HepG2 (cell line): Measurements from ENCODE around the gene H2AZ1. TPM values are rescaled to one million over a fixed set of nuclear protein-coding genes. Genes with fewer than 3 reads are reported as not detected.

Experiments
- ATAC-seq: fragments of 200-7000 bp; cut with Tn5 transposase; 3 replicates; pipeline ENCODE4 v1.9.1; 2020; ENCODE audit warnings: mild to moderate bottlenecking, moderate library complexity
- BruUV-seq: library from RNA; stranded (reverse); fragments of 400-500 nt; replicated peaks from 2 replicates; lab custom pipeline; 2021; lab: Mats Ljungman, UMichigan
- CTCF ChIA-PET: fragments of 300-600 bp; formaldehyde crosslinking; extraction: SDS; loops from one replicate; lab custom pipeline; 2021; ENCODE audit warnings: low total read pairs, inconsistent platforms, low intra/inter-chr PET ratio; lab: Yijun Ruan, JAX
- POLR2A ChIA-PET: fragments of 350-600 bp; sonication (Branson Sonifier 250); formaldehyde crosslinking; loops from one replicate; lab custom pipeline; 2020; ENCODE audit warnings: antibody characterized with exemption, inconsistent platforms; lab: Yijun Ruan, JAX
- DNase-seq: peaks from one replicate; pipeline ENCODE4 v3.0.0-alpha.2; 2015; ENCODE audit warnings: low spot score
- FAIRE-seq: peaks from 3 replicates; lab custom pipeline; 2011; peaks lifted over from hg19 to GRCh38; lab: Jason Lieb, UNC
- H2AFZ ChIP-seq: one replicate; pipeline ENCODE4 v1.6.1; 2011; ENCODE audit warnings: low read length, inconsistent platforms
- H3K27ac ChIP-seq: fragments of 300-600 bp; 3 replicates; pipeline ENCODE4 v1.8.0; 2011; ENCODE audit warnings: mixed run types, mild to moderate bottlenecking, mixed read lengths, low read length, inconsistent platforms; ENCODE audit not compliant: insufficient read depth; ENCODE audit errors: extremely low read length
- H3K27me3 ChIP-seq, 2 experiments: fragments of 200-600 bp in 1 of 2; 2 replicates in 1 of 2; 3 replicates in 1 of 2; pipeline versions ENCODE4 v1.6.0 to v1.8.0; 2011; ENCODE audit warnings: low read length in 2 of 2, mild to moderate bottlenecking in 2 of 2, moderate library complexity in 2 of 2, inconsistent platforms in 1 of 2; ENCODE audit not compliant: insufficient read depth in 2 of 2, control insufficient read depth in 1 of 2
- H3K36me3 ChIP-seq, 2 experiments: fragments of 200-600 bp in 1 of 2; replicated peaks in 1 of 2; 2 replicates in 1 of 2; 3 replicates in 1 of 2; pipeline versions ENCODE4 v1.5.1 to v1.8.0; 2011; ENCODE audit warnings: low read length in 2 of 2, inconsistent platforms in 1 of 2; ENCODE audit not compliant: insufficient read depth in 2 of 2, control insufficient read depth in 1 of 2
- H3K4me1 ChIP-seq: 2 replicates; pipeline ENCODE4 v1.5.1; 2012; ENCODE audit warnings: low read length, inconsistent platforms; ENCODE audit not compliant: insufficient read depth
- H3K4me2 ChIP-seq: 2 replicates; pipeline ENCODE4 v1.6.0; 2011; ENCODE audit warnings: low read depth, low read length, inconsistent platforms
- H3K4me3 ChIP-seq, 3 experiments: fragments of 200-600 bp in 1 of 3; sonication (generic), shearing (Covaris generic) in 1 of 3; replicated peaks in 1 of 3; 2 replicates each; pipeline ENCODE4 v1.5.1; 2011 to 2016; ENCODE audit warnings: low read length in 3 of 3, inconsistent platforms in 2 of 3, low read depth in 2 of 3, mild to moderate bottlenecking in 2 of 3, control low read depth in 1 of 3, mixed read lengths in 1 of 3; ENCODE audit not compliant: insufficient read depth in 1 of 3
- H3K79me2 ChIP-seq: one replicate; pipeline ENCODE4 v1.6.1; 2011; ENCODE audit warnings: low read length, inconsistent platforms; ENCODE audit not compliant: insufficient read depth
- H3K9ac ChIP-seq: 2 replicates; pipeline ENCODE4 v1.6.0; 2011; ENCODE audit warnings: mild to moderate bottlenecking, low read depth, low read length, inconsistent platforms; ENCODE audit not compliant: insufficient read depth
- H3K9me3 ChIP-seq: 2 replicates; pipeline ENCODE4 v1.5.1; 2012; ENCODE audit warnings: mild to moderate bottlenecking, low read length
- H4K20me1 ChIP-seq: 2 replicates; pipeline ENCODE4 v1.6.0; 2011; ENCODE audit warnings: inconsistent platforms, mild to moderate bottlenecking, low read length, moderate library complexity; ENCODE audit not compliant: insufficient read depth
- AGO1 ChIP-seq: fragments of 200-400 bp; formaldehyde crosslinking; IDR thresholded peaks from 2 replicates; pipeline ENCODE4 v1.6.1; 2017; ENCODE audit warnings: mild to moderate bottlenecking, low read depth, low read length, moderate library complexity; ENCODE audit not compliant: poor library complexity, severe bottlenecking
- ATM ChIP-seq: fragments of 450-650 bp; IDR thresholded peaks from 2 replicates; pipeline ENCODE4 v1.7.1; 2017; ENCODE audit warnings: mild to moderate bottlenecking, borderline replicate concordance
- BORCS8-MEF2B ChIP-seq: sonication (generic); formaldehyde crosslinking; IDR thresholded peaks from 2 replicates; pipeline ENCODE4 v1.8.0; 2022; ENCODE audit warnings: mild to moderate bottlenecking, missing genetic modification reagents
- CC2D1A ChIP-seq: sonication (generic); formaldehyde crosslinking; IDR thresholded peaks from 2 replicates; pipeline ENCODE4 v1.8.1; 2023; ENCODE audit warnings: mild to moderate bottlenecking, missing genetic modification reagents
- ELF1 ChIP-seq: sonication (generic); formaldehyde crosslinking; IDR thresholded peaks from 2 replicates; pipeline ENCODE4 v1.4.0; 2020; ENCODE audit warnings: missing genetic modification reagents
- EP300 ChIP-seq, 3 experiments: sonication (generic) in 1 of 3; formaldehyde crosslinking in 1 of 3; IDR thresholded peaks; 2 replicates each; pipeline versions ENCODE4 v1.5.1 to v1.6.1; 2011 to 2020; ENCODE audit warnings: low read depth in 2 of 3, low read length in 2 of 3, borderline replicate concordance in 1 of 3, improper control_type of control experiment in 1 of 3, mild to moderate bottlenecking in 1 of 3, missing genetic modification reagents in 1 of 3, moderate library complexity in 1 of 3
- GATAD2A ChIP-seq: IDR thresholded peaks from 2 replicates; pipeline ENCODE4 v1.6.1; 2016
- MEF2D ChIP-seq: sonication (generic); formaldehyde crosslinking; IDR thresholded peaks from 2 replicates; pipeline ENCODE4 v1.5.1; 2020; ENCODE audit warnings: mild to moderate bottlenecking, missing genetic modification reagents
- MYNN ChIP-seq: sonication (generic); formaldehyde crosslinking; IDR thresholded peaks from 2 replicates; pipeline ENCODE4 v1.4.0; 2020; ENCODE audit warnings: mild to moderate bottlenecking, low read depth, missing genetic modification reagents
- SALL2 ChIP-seq: sonication (generic); formaldehyde crosslinking; IDR thresholded peaks from 2 replicates; pipeline ENCODE4 v1.8.1; 2023; ENCODE audit warnings: mild to moderate bottlenecking, missing genetic modification reagents, inconsistent platforms
- ZC3H13 ChIP-seq: sonication (generic); formaldehyde crosslinking; IDR thresholded peaks from 2 replicates; pipeline ENCODE4 v1.8.1; 2023; ENCODE audit warnings: mild to moderate bottlenecking, missing genetic modification reagents, moderate library complexity
- ZFP41 ChIP-seq: sonication (generic); formaldehyde crosslinking; IDR thresholded peaks from 2 replicates; pipeline ENCODE4 v1.4.0; 2020; ENCODE audit warnings: mild to moderate bottlenecking, missing genetic modification reagents, borderline replicate concordance
- ZNF225 ChIP-seq: sonication (generic); formaldehyde crosslinking; IDR thresholded peaks from 2 replicates; pipeline ENCODE4 v1.4.0; 2020; ENCODE audit warnings: mild to moderate bottlenecking, missing genetic modification reagents
- ZNF841 ChIP-seq: sonication (generic); formaldehyde crosslinking; IDR thresholded peaks from 2 replicates; pipeline ENCODE4 v1.8.1; 2023; ENCODE audit warnings: missing genetic modification reagents, borderline replicate concordance
- WGBS: methylation state at CpG from one replicate; pipeline ENCODE4 v1.1.6; 2017; ENCODE audit warnings: low lambda C conversion rate; 5-methylcytosine and 5-hydroxymethylcytosine counted together
- in situ Hi-C: cut with HindIII; loops from 2 replicates; pipeline ENCODE4 v1.10.0; 2017; ENCODE audit warnings: low pct_unique_long_range_greater_than_20kb; ENCODE audit not compliant: extremely low pct_ligation_motif_present
- intact Hi-C: fragments of 100-400 bp; cut with micrococcal nuclease; formaldehyde crosslinking; loops from one replicate; pipeline ENCODE4 v1.10.0; 2022; ENCODE audit not compliant: unreplicated experiment
- polyA plus RNA-seq, 8 experiments: library from polyadenylated mRNA; depleted of rRNA in 3 of 8; stranded (reverse) in 7 of 8; unstranded in 1 of 8; fragments of >200 nt; fragmentation: Illumina TruSeq in 4 of 8; extraction: Trizol in 4 of 8; gene quantifications; 2 replicates each; pipeline versions ENCODE4 v1.2.1 to v1.2.3, GENCODE V29; 2011 to 2016; ENCODE audit warnings: low read depth in 4 of 8, missing spikeins in 1 of 8, mixed read lengths in 1 of 8; ENCODE audit not compliant: insufficient read depth in 1 of 8
- total RNA-seq, 5 experiments: library from RNA; depleted of rRNA; stranded (reverse); fragments of >200 nt; fragmentation: Illumina TruSeq; extraction: Trizol; gene quantifications; 2 replicates each; pipeline ENCODE4 v1.2.3, GENCODE V29; 2016; ENCODE audit warnings: low read depth in 1 of 5
- TF ChIP-seq, protein P1 (sequence below): sonication (generic); formaldehyde crosslinking; IDR thresholded peaks from 2 replicates; pipeline ENCODE4 v1.5.1; 2020; ENCODE audit warnings: missing genetic modification reagents, mild to moderate bottlenecking, borderline replicate concordance
- TF ChIP-seq, protein P2 (sequence below): sonication (generic); formaldehyde crosslinking; IDR thresholded peaks from 2 replicates; pipeline ENCODE4 v1.4.0; 2020; ENCODE audit warnings: mild to moderate bottlenecking, missing genetic modification reagents

H2AZ1 gene
- total and polyA plus RNA-seq, 2 of the 13 experiments (the other 11 are each of a cell fraction or from before 2014, with no cell fraction given): 301 to 574 TPM

DNA sequence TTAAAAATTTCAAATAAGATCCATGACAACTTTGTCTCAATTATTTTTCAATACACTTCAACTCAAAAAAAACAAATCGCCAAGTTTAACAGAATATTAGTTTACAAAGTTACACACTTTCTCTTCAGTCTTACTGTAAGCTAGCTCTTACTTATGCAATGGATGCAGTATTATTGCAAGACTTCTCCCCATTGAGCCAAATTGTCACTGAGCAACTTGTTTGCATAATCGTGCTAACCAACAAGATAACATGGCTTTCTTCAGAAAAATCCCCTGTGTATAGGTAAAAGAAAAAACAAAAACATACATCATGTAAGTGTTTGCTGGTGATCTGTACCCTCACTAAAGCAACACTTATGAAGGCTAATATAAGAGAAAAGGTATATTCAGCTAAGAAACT lies 22.5 kb downstream of the H2AZ1 start (continued):
- TF ChIP-seq AGO1 (no peak), ZNF841 (CRISPR knock-in tag) (no peak), CC2D1A (CRISPR knock-in tag) (no peak), ZC3H13 (no peak)
- TF ChIP-seq, protein P1, sequence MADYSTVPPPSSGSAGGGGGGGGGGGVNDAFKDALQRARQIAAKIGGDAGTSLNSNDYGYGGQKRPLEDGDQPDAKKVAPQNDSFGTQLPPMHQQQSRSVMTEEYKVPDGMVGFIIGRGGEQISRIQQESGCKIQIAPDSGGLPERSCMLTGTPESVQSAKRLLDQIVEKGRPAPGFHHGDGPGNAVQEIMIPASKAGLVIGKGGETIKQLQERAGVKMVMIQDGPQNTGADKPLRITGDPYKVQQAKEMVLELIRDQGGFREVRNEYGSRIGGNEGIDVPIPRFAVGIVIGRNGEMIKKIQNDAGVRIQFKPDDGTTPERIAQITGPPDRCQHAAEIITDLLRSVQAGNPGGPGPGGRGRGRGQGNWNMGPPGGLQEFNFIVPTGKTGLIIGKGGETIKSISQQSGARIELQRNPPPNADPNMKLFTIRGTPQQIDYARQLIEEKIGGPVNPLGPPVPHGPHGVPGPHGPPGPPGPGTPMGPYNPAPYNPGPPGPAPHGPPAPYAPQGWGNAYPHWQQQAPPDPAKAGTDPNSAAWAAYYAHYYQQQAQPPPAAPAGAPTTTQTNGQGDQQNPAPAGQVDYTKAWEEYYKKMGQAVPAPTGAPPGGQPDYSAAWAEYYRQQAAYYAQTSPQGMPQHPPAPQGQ (CRISPR knock-in tag): no peak
- TF ChIP-seq, protein P2, sequence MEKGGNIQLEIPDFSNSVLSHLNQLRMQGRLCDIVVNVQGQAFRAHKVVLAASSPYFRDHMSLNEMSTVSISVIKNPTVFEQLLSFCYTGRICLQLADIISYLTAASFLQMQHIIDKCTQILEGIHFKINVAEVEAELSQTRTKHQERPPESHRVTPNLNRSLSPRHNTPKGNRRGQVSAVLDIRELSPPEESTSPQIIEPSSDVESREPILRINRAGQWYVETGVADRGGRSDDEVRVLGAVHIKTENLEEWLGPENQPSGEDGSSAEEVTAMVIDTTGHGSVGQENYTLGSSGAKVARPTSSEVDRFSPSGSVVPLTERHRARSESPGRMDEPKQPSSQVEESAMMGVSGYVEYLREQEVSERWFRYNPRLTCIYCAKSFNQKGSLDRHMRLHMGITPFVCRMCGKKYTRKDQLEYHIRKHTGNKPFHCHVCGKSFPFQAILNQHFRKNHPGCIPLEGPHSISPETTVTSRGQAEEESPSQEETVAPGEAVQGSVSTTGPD (CRISPR knock-in tag): no peak

DNA sequence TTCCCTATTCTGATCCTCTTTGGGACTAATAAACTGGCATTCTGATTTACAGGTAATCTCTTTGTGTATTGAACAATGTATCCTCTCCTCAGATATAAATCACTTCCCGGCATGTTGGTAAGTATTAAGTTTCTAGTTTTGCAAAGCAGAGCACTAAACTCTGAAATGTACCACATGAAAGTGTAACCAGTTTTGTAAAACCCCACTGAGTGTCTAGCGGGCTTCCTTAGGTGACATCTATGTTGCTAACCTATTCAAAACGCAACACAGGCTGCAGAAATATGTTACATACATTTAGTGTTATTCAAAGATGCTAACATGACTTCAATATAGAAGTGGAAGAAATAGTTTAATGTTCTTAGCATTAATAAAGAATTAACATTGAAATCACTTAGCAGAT lies 28.9 kb downstream of the H2AZ1 start:
- Histone ChIP-seq H4K20me1 (no peaks in the 10 kb centered on the region), H3K4me3 (no peak overlapping the region), H3K9ac (no peak overlapping the region), H3K79me2 (no peaks in the 10 kb centered on the region), H3K27me3 (no peaks in the 10 kb centered on the region), H3K4me1 (no peaks in the 10 kb centered on the region), H3K27ac (no peak overlapping the region), H3K9me3 (no peaks in the 10 kb centered on the region), H3K36me3 (peaks cover 3 to 5% of the 10 kb centered on the region in 2 experiments; a peak in 3 of 5 replicates), H2AFZ (no peak overlapping the region), H3K4me2 (no peak overlapping the region)
- ATAC-seq: no peak
- WGBS: 98% methylated on average over 3 of the region's 3 CpGs
- DNase-seq: no peak
- no TSS peak for BruUV-seq
- intact Hi-C loops: no loop called here
- no peak for FAIRE-seq
- ChIA-PET CTCF (no interaction called here), POLR2A (no interaction called here)
- TF ChIP-seq MYNN (no peak), ZFP41 (CRISPR knock-in tag) (no peak), SALL2 (CRISPR knock-in tag) (no peak), ZC3H13 (no peak), ELF1 (CRISPR knock-in tag) (no peak), ATM (no peak), BORCS8-MEF2B (CRISPR knock-in tag) (no peak), MEF2D (CRISPR knock-in tag) (no peak), GATAD2A (CRISPR knock-in tag) (no peak), ZNF225 (no peak), EP300 (IDR thresholded peaks at IDR 0.05; ENCODE audit: low read depth in 2 of 2, low read length in 2 of 2) (no peak), EP300 (CRISPR knock-in tag; IDR thresholded peaks at IDR 0.05; ENCODE audit: borderline replicate concordance) (no peak)
- in situ Hi-C loops: no loop called here
